RWPE2 (cell line): Measurements from ENCODE around the gene ELOA.
A peak's percentile ranks its signal among the peaks of the same experiment; 100 is the strongest.

Experiments used
- ATAC-seq: fragments of 200-7000 bp; cut with Tn5 transposase; 3 replicates; pipeline ENCODE4 v1.9.1; 2021; ENCODE audit warnings: low read depth
- DNase-seq: peaks from one replicate; pipeline ENCODE4 v3.0.0-alpha.2; 2020; ENCODE audit warnings: low spot score
- H3K27ac ChIP-seq: fragments of 450-650 bp; 2 replicates; pipeline ENCODE4 v1.5.1; 2017; ENCODE audit warnings: mild to moderate bottlenecking; ENCODE audit not compliant: poor library complexity, severe bottlenecking
- H3K27me3 ChIP-seq: fragments of 250-450 bp; sonication (Bioruptor Pico); 2 replicates; pipeline ENCODE4 v1.5.1; 2021; ENCODE audit warnings: mild to moderate bottlenecking, moderate library complexity; ENCODE audit not compliant: insufficient read depth, poor library complexity, severe bottlenecking
- H3K36me3 ChIP-seq: fragments of 250-450 bp; sonication (Bioruptor Pico); 2 replicates; pipeline ENCODE4 v1.5.1; 2020; ENCODE audit warnings: low read depth, mild to moderate bottlenecking, moderate library complexity
- H3K4me1 ChIP-seq: fragments of 250-450 bp; sonication (Bioruptor Pico); 2 replicates; pipeline ENCODE4 v1.5.1; 2021; ENCODE audit warnings: mild to moderate bottlenecking, moderate library complexity; ENCODE audit not compliant: insufficient read depth, poor library complexity, severe bottlenecking
- H3K4me3 ChIP-seq: fragments of 250-450 bp; sonication (Bioruptor Pico); 2 replicates; pipeline ENCODE4 v1.5.1; 2021; ENCODE audit warnings: mild to moderate bottlenecking, moderate library complexity; ENCODE audit not compliant: severe bottlenecking
- H3K9me3 ChIP-seq: fragments of 250-450 bp; sonication (Bioruptor Pico); 2 replicates; pipeline ENCODE4 v1.5.1; 2021; ENCODE audit warnings: mild to moderate bottlenecking, moderate library complexity; ENCODE audit not compliant: severe bottlenecking
- CTCF ChIP-seq: fragments of 450-650 bp; IDR thresholded peaks from one replicate; pipeline ENCODE4 v1.5.1; 2017; ENCODE audit warnings: mild to moderate bottlenecking, moderate library complexity; ENCODE audit not compliant: poor library complexity, severe bottlenecking

Gene ELOA

DNA sequence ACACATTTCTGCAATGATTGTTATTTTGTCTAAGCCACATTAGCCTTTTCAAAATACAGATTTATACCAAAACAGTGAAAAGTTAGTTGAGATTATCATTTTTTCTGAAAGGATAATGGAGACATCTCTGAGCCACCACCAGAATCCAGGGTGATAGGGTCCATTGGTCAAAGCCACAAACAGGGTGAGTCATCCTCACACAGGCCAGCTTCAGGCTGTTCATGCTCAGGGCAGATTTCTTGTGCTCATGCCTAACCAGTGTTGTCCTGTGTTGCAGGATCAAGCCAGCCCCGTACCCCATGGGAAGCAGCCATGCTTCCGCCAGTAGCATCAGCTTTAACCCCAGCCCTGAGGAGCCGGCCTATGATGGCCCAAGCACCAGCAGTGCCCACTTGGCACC, 13.4 kb downstream of the ELOA start:
- ATAC-seq (peak; percentile 61; the same call in 1 of the 3 replicates), DNase-seq (no peak)
- H3K36me3 ChIP-seq = peaks cover 99% of the 10 kb centered on the region
- H3K4me3 ChIP-seq = no peak overlapping the region
- no peaks in the 10 kb centered on the region for H3K9me3 ChIP-seq
- no peak overlapping the region for H3K27ac ChIP-seq
- no peak for TF ChIP-seq CTCF
- H3K27me3 ChIP-seq = no peaks in the 10 kb centered on the region
- H3K4me1 ChIP-seq = no peaks in the 10 kb centered on the region

- H3K4me3 ChIP-seq = no peak overlapping the region
- H3K36me3 ChIP-seq = peaks cover 89% of the 10 kb centered on the region
- no peaks in the 10 kb centered on the region for H3K4me1 ChIP-seq
- no peak for DNase-seq
- no peaks in the 10 kb centered on the region for H3K9me3 ChIP-seq
- TF ChIP-seq CTCF = no peak
- H3K27ac ChIP-seq = no peak overlapping the region
- ATAC-seq = no peak
- H3K27me3 ChIP-seq = no peaks in the 10 kb centered on the region
These were observed 14.5 kb downstream of the ELOA start for GRCh38 chr1:23757812-23758211.

- no peaks in the 10 kb centered on the region for H3K27me3 ChIP-seq
- no peak overlapping the region for H3K4me3 ChIP-seq
- DNase-seq (no peak), ATAC-seq (no peak)
- no peak for TF ChIP-seq CTCF
- H3K9me3 ChIP-seq = no peaks in the 10 kb centered on the region
- H3K27ac ChIP-seq = no peak overlapping the region
- H3K4me1 ChIP-seq = no peaks in the 10 kb centered on the region
- H3K36me3 ChIP-seq = peaks cover 85% of the 10 kb centered on the region
These were observed 16.0 kb downstream of the ELOA start for GRCh38 chr1:23759277-23759676.

DNA sequence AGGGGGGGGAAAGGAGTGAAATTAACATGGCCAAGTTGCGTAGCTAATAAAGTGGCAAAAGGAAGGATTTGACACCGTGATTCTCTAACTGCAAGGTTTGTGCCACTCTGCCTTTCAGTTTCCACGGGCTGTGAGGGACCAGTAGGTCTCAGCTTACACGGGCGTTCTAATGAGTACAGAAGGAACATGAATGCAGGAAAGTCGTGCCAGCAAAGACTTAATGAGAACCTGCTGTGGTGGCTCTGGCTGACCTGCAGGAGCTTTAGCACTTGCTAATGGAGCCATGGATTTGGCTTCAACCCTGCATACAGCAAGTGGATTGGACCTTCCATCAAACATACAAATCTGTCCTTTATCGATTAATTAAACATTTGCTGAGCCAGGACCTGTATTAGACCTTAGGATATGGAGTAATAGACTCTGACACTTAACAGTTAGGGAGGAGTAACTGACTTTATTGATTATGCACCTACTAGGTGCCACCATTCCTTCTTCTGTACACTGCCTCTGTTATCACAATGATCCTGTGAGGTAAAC, 19.8 kb downstream of the ELOA start:
- no peak for TF ChIP-seq CTCF
- Histone ChIP-seq H3K27me3 (no peaks in the 10 kb centered on the region), H3K4me1 (no peaks in the 10 kb centered on the region), H3K27ac (no peak overlapping the region), H3K9me3 (no peaks in the 10 kb centered on the region), H3K36me3 (peaks cover 68% of the 10 kb centered on the region), H3K4me3 (no peak overlapping the region)
- ATAC-seq = no peak
- no peak for DNase-seq

- TF ChIP-seq CTCF = no peak
These were observed 25.5 kb downstream of the ELOA start for GRCh38 chr1:23768733-23769132.

More at GRCh38 chr1:23768733-23769132, 25.5 kb downstream of the ELOA start:
- no peak overlapping the region for H3K27ac ChIP-seq
- H3K9me3 ChIP-seq = no peaks in the 10 kb centered on the region
- no peak for ATAC-seq
- no peaks in the 10 kb centered on the region for H3K4me1 ChIP-seq
- H3K36me3 ChIP-seq = peaks cover 47% of the 10 kb centered on the region
- H3K4me3 ChIP-seq = no peak overlapping the region
- no peak for DNase-seq
- no peaks in the 10 kb centered on the region for H3K27me3 ChIP-seq
